ENCODE measurements around the gene FXR2. TPM values are rescaled to one million over a fixed set of nuclear protein-coding genes. Genes with fewer than 3 reads are reported as not detected.
A peak's percentile ranks its signal among the peaks of the same experiment; 100 is the strongest.

FXR2 gene
- total RNA-seq, 1 experiment from 2014 or later: 36.4 TPM

DNA sequence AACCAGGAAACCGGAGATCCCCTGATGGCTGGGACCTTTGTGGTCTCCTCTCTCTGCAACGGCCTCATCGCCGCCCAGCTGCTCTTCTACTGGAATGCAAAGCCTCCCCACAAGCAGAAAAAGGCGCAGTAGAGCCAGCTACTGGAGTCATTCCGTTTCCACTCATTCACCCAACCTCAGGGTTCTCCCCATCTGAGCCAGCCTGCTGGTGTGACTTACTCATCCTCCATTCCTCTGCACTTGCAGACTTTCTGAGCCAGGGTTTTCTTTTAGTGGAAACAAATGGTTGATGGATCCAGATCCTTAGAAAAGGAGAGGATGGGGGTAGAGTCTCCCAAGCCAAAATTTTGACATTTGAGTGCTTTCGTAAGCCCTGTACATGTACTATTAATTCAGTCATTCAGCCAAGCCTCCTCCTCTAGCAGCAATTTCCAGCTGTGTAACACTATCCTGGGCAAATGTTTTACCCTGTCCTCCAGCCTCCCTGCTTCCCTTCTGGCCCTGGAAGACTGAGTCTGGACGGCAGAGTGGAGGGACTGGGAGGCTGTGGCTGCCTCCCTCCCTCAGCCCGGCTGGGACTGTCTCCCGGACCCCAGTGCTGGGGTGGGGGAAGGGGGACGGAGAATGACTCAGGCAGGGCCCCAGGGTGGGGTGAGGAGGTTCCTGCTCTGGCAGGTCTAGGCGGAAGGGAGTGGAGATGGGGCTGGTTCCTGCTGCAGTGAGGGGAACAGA lies 27.1 kb downstream of the FXR2 start:
- H3K56ac ChIP-seq (ENCODE audit: insufficient read length, low read depth, low read length): no peak overlapping the region
- H3K27me3 ChIP-seq (ENCODE audit: insufficient read depth, low read length): no peaks in the 10 kb centered on the region
- H3K23me2 ChIP-seq (ENCODE audit: insufficient read length, low read depth, low read length, poor library complexity, severe bottlenecking): peaks cover 13% of the 10 kb centered on the region
- no peak overlapping the region for H2BK120ac ChIP-seq (ENCODE audit: low read depth, low read length, poor library complexity, severe bottlenecking)
- peak overlapping the region in 1 of 3 experiments; percentile 46; a peak in 2 of 7 replicates for H3K27ac Mint-ChIP-seq
- no peak overlapping the region for H2BK12ac ChIP-seq (ENCODE audit: insufficient read length, low read depth, low read length)
- no peak overlapping the region for H2BK5ac ChIP-seq (ENCODE audit: insufficient read length, low read length)
- H3K79me2 ChIP-seq (ENCODE audit: insufficient read depth, low read length): no peaks in the 10 kb centered on the region
- H3K23ac ChIP-seq (ENCODE audit: insufficient read length, low read depth, low read length): no peak overlapping the region
- H4K5ac ChIP-seq (ENCODE audit: insufficient read length, low read depth, low read length): no peak overlapping the region
- H4K8ac ChIP-seq (replicated peaks; ENCODE audit: insufficient read length, low read depth, low read length): no peak overlapping the region
- DNase-seq: no peak
- TF ChIP-seq, protein P1, sequence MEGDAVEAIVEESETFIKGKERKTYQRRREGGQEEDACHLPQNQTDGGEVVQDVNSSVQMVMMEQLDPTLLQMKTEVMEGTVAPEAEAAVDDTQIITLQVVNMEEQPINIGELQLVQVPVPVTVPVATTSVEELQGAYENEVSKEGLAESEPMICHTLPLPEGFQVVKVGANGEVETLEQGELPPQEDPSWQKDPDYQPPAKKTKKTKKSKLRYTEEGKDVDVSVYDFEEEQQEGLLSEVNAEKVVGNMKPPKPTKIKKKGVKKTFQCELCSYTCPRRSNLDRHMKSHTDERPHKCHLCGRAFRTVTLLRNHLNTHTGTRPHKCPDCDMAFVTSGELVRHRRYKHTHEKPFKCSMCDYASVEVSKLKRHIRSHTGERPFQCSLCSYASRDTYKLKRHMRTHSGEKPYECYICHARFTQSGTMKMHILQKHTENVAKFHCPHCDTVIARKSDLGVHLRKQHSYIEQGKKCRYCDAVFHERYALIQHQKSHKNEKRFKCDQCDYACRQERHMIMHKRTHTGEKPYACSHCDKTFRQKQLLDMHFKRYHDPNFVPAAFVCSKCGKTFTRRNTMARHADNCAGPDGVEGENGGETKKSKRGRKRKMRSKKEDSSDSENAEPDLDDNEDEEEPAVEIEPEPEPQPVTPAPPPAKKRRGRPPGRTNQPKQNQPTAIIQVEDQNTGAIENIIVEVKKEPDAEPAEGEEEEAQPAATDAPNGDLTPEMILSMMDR (conservative IDR thresholded peaks at IDR 0.05): no peak
- no peak overlapping the region for H3K14ac ChIP-seq (ENCODE audit: insufficient read depth, low read length)
- peaks cover 0 to 3% of the 10 kb centered on the region in 2 experiments; a peak in 1 of 5 replicates for H3K9me3 Mint-ChIP-seq
- H3K9me3 ChIP-seq (ENCODE audit: control insufficient read depth, low read depth, low read length): no peaks in the 10 kb centered on the region
- peaks cover 13 to 46% (median 37%) of the 10 kb centered on the region in 3 experiments; a peak in 6 of 7 replicates for H3K36me3 Mint-ChIP-seq (ENCODE audit: insufficient read depth in 1 of 3, low read depth in 3 of 3)
- H3K27me3 Mint-ChIP-seq (ENCODE audit: low read depth): no peaks in the 10 kb centered on the region; the same call in 1 of the 2 replicates
- H2AFZ ChIP-seq (ENCODE audit: low read length): no peak overlapping the region
- no peak overlapping the region for H2AK5ac ChIP-seq (ENCODE audit: insufficient read length, low read length)
- no peak overlapping the region for H3K18ac ChIP-seq (ENCODE audit: insufficient read length, low read depth, low read length)
- H2BK20ac ChIP-seq (ENCODE audit: low read depth, low read length, poor library complexity, severe bottlenecking): no peak overlapping the region
- WGBS (ENCODE audit: extremely low coverage, insufficient read length, low lambda C conversion rate): no CpG with 5 or more reads among the region's 12 CpGs
- no peak overlapping the region for H2BK15ac ChIP-seq (ENCODE audit: low read depth, low read length)
- no peak overlapping the region for H3T11ph ChIP-seq (ENCODE audit: low read length)
- no peak overlapping the region for H4K91ac ChIP-seq (ENCODE audit: insufficient read length, low read depth, low read length)
- no peak overlapping the region for H3K4me2 ChIP-seq (ENCODE audit: insufficient read depth, insufficient read length, low read length)
- no peaks in the 10 kb centered on the region for H4K20me1 ChIP-seq (ENCODE audit: control insufficient read depth, insufficient read depth, insufficient read length)
- no peak overlapping the region; a peak in 1 of 5 replicates for H3K4me3 Mint-ChIP-seq
- H3K4me1 Mint-ChIP-seq: peaks cover 27 to 58% of the 10 kb centered on the region in 2 experiments
- no peak overlapping the region for H3K4ac ChIP-seq (ENCODE audit: low read depth, low read length)
- no peak overlapping the region for H3K27ac ChIP-seq (ENCODE audit: insufficient read length, low read depth, low read length)
- no peaks in the 10 kb centered on the region for H3K79me1 ChIP-seq (ENCODE audit: insufficient read depth, low read depth, low read length, poor library complexity, severe bottlenecking)
- H3K4me1 ChIP-seq (ENCODE audit: insufficient read depth, low read length): no peaks in the 10 kb centered on the region; the same call in 1 of the 2 replicates
- no peak overlapping the region for H3K9ac ChIP-seq (ENCODE audit: extremely low read depth, insufficient read length, low read length)

All from H9 (cell line).